ENCODE measurements around the gene FOXI2.

Gene FOXI2

GRCh38 chr10:127736915-127737562, at the start of gene FOXI2:
Gene FOXI2 (plus strand): TSS chr10:127737185. CDS start chr10:127737274, 89 bp downstream.
- no peak for DNase-seq (ENCODE audit: low read depth in 2 of 2)

DNA sequence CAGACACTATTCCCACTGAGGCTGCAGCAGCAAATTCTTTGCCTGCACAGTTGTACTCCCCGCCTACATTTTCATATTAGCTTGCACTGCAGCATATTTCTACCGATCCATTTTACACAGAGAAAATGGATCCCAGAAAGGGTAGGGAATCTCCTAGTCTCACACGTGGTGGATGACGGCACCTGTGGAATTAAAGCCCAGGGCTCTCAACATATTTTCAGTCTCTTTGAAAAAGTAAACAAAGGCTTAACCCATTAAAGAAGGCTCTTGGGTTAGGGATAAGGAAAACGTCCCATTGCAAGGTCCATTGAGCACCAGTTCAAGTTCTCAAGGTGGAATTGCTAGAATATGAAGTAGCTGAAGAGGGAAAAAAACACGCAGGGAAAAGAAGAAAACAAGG, 49.4 kb upstream of the FOXI2 start:
- no peak for DNase-seq (ENCODE audit: low read depth in 2 of 2)

- no peak for DNase-seq (ENCODE audit: low read depth in 2 of 2)
These were observed 46.7 kb upstream of the FOXI2 start for GRCh38 chr10:127690176-127690835.

- DNase-seq (ENCODE audit: low read depth in 2 of 2), result no peak
These were observed 42.3 kb upstream of the FOXI2 start for GRCh38 chr10:127694580-127695193.

- no peak for DNase-seq (ENCODE audit: low read depth in 2 of 2)
These were observed 41.6 kb upstream of the FOXI2 start for GRCh38 chr10:127695431-127695830.

DNA sequence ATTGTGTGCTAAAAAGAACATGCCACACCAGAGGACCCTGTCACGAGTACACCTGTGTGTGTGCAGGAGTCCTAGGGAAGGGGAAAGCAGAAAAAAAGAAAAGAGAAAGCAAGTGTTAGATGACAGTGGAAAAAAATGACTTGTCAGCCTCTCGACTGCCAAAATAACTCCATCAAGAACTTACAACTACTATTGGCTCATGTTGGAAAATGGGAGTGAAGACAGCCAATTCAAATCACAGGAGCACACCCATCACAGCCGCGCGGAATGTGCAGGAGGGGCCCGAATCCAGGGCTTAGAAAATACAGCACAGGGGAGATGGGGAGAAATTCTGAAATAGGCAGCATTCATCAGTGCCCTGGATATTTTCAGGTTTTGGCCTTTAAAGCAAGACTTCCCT, 38.1 kb upstream of the FOXI2 start:
- no peak for DNase-seq (ENCODE audit: low read depth in 2 of 2)

DNA sequence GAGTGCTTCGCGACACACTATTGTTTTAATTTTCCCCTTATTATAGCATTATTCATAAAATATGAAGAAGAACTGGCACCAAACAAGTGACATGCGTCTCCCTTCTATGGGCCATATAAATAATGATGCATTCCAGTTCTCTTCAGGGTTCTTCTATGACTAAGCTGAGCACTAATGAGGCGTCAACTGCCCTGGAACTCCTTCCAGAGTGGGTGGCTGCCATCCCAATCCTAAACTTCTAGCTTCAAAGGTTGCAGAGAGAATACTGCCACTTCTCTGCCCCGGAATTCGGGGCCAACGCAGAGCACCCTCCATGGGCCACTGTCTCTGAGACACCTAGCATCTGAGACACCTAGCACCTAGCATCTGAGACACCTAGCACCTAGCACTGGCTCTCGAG, 37.7 kb upstream of the FOXI2 start:
- DNase-seq (ENCODE audit: low read depth in 2 of 2), result no peak

GRCh38 chr10:127702271-127702670, 34.7 kb upstream of the FOXI2 start:
- DNase-seq (ENCODE audit: low read depth in 2 of 2), result no peak

DNA sequence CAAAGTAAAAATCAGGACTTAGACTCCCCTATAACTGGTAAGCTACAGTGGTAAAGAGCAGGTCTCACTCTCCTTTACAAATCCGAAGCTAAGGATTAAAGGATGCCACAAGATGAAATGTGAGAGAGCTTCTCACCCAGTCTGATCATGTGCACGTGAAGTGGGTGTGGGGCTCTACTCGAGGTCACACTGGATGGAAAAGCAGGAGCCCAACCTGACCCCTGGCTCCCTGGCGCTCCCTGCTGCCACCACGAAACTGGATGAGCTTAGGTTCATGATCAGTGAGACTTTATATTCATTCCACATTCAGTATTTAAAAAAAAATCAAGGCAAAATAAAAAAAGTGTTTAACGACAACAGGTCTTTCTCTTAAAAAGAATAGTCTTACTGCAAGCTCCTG, 21.7 kb upstream of the FOXI2 start:
- DNase-seq (ENCODE audit: low read depth in 2 of 2), result no peak

GRCh38 chr10:127715782-127716378, 21.1 kb upstream of the FOXI2 start:
- DNase-seq (ENCODE audit: low read depth in 2 of 2), result no peak

DNA sequence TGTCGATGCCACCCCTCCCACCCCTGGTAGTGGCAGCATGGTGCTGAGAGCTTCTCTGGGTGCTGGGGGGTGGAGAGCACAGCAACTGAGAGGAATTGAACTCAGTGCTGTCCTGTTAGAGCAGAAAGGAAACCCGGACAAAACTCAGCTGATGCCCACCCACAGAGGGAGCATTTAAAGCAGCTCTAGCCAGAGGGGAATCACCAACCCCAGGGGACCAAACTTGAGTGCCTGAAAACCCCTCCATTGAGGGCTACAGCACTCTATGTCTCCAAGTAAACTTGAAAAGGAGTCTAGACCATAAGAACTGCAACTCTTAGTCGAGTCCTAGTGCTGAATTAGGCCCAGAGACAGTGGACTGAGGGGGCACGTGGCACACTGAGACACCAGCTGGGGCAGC, 16.8 kb upstream of the FOXI2 start:
- no peak for DNase-seq (ENCODE audit: low read depth in 2 of 2)

DNA sequence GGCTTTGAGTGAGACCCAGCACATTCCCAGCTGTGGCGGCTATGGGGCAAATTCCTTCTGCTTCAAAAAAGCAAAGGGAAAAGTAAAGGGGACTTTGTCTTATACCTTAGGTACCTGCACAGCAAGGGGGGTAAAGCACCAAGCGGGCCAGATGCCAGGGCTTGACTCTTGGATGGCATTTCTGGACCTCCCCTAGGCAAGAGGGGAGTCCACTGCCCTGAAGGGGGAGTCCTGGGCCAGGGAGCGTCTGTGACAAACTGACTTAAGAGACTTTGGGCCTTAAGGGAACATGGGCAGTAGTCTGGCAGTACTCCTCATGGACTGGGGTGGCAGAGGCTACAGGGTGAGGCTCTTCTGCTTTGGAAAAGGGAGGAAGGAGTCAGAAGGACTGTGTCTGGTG, 16.1 kb upstream of the FOXI2 start:
- no peak for DNase-seq (ENCODE audit: low read depth in 2 of 2)

GRCh38 chr10:127734753-127735152, 2.2 kb upstream of the FOXI2 start:
- DNase-seq (ENCODE audit: low read depth in 2 of 2), result no peak

DNA sequence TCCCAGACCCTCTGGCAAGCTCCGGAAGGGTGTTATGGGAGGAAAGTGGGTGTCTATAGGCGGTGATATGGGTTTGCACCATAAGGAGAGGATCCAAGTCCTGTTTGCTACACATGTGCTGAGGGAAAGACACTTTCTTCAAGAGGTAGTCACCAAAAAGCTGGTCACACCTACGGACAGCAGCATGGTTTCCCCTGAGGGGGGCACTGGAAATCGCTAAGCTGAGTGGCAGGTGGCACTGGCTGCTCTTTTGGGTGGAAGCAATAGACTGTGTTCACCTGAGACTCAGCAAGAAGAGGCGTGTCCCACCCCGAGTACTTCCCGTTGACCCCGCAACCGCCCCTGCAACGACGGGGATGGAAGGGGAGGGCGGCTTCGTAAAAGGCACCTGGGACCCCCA, 1.8 kb upstream of the FOXI2 start:
- DNase-seq (ENCODE audit: low read depth in 2 of 2), result no peak

DNA sequence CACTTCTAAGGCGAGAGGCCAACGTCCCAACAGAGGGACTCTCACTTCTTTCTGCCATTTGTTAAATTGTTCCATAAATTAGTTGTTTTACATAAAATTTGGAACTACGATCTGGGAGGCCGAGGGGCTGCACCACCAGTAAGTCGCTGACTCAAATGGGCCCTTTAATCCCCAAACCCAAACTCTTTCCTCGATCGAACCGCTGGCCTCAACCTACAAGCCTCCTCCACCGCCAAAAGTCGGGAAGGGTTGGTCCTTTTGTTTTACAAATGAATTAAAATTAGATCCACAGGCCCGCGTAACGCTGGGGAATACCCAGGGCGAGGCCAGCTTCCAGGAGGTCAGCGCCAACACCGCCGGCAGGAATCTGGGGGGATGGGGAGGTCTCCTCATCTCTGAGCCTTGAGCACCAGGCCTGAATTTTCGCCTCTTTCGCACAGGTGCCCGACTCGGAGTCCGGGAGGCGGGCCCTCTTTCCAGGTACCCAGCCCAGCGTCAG, 1.2 kb upstream of the FOXI2 start:
- no peak for DNase-seq (ENCODE audit: low read depth in 2 of 2)

GRCh38 chr10:127736222-127736914, 617 bp upstream of the FOXI2 start:
- DNase-seq (ENCODE audit: low read depth in 2 of 2), result no peak

DNA sequence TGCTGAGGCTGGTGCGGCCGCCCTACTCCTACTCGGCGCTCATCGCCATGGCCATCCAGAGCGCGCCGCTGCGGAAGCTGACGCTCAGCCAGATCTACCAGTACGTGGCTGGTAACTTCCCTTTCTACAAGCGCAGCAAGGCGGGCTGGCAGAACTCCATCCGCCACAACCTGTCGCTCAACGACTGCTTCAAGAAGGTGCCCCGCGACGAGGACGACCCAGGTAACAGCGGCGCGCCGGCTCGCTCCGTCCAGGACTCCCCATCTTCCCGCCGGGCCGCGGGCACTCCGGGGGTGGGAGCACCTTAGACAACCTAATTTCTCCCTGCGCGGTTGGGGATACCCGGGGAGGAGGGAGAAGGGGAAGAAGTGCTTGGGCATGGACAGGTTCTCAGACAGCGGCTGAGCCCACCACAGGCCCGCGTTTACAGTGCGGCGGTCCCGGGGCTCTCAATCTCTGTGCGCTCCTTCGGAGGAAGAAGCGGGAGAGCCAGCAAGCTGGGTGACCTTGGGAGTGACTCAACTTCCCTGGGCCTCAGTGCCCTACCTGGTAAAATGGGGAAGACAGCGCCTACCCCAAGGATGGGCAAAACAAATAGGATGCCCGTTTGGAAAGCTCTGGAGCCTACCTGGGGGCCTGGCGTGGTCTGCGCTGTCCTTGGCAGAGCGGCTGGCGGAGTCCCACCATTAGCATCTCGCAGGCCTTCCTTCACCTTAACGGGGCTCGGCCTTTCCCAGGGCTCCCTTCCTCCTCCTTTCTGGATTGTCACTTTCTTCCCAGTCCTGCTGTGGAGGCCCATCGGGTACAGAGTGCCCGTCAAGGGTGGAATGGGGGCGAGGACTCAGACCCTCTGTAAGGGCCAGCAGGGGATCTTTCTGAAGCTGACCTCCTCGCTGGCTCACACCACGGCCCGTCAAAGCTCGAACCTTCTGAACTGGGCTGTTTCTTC, 852 bp downstream of the FOXI2 start:
- DNase-seq (ENCODE audit: low read depth in 2 of 2), result no peak

DNA sequence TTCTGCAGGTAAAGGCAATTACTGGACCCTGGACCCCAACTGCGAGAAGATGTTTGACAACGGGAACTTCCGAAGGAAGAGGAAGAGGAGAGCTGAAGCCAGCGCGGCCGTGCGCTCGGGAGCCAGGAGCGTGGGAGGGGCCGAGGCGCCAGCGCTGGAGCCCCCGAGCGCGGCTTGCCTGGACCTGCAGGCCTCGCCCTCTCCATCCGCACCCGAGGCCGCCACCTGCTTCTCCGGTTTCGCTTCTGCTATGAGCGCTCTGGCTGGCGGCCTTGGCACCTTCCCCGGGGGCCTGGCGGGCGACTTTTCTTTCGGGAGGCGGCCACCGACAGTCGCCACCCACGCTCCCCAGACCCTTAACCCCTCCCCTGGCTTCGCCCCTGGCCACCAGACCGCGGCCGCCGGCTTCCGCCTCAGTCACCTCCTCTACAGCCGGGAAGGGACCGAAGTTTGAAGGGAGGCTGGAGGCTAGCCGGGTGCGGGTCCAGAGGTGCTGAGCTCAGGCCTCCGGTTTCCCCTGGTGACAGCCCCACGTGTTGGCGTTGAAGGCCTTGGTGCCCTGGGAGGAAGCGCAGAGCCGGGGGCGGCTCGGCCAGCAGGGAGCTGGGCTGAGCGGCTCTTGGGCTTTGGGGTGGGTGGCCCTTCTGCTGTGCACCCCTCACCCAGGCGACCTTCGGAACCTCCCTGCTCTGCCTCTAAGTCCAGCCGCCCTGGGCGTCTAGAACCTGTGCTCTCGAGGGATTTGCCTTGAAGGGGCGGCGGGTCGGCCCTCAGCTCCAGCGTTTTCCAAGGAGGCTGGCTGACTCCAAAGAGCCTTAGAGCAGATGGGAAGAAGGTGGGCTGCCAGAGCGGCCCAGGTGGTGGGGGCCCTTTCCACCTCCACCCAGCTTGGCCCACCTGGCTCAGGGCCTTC, 1.8 kb downstream of the FOXI2 start:
- no peak for DNase-seq (ENCODE audit: low read depth in 2 of 2)

DNA sequence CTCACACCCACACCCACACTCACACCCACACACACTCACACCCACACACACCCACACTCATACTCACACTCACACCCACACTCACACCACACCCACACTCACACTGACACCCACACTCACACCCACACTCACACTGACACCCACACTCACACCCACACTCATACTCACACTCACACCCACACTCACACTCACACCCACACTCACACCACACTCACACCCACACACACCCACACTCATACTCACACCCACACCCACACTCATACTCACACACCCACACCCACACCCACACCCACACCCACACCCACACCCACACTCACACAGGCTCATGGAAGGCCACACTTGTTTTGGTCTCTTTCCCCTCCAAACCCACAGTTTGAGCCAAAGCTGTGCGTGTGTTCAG, 2.9 kb downstream of the FOXI2 start:
- DNase-seq (ENCODE audit: low read depth in 2 of 2), result no peak

- DNase-seq (ENCODE audit: low read depth in 2 of 2), result no peak
These were observed 3.6 kb downstream of the FOXI2 start for GRCh38 chr10:127740596-127740995.

Measured in stimulated activated CD8-positive, alpha-beta memory T cell treated with anti-CD3 and anti-CD28 coated beads, Interleukin-7, amount 100 ng/mL, for 1 hour (primary cell).